DOHH2 (cell line): ENCODE data around the gene OSTF1.

Experiments
- H3F3A ChIP-seq: fragments of 200-600 bp; sonication (generic), shearing (Covaris generic); 2 replicates; pipeline ENCODE4 v1.6.0; 2016; ENCODE audit warnings: antibody characterized with exemption, mild to moderate bottlenecking; ENCODE audit not compliant: control insufficient read depth, insufficient read depth
- H3K27ac ChIP-seq: fragments of 200-600 bp; sonication (generic); 2 replicates; pipeline ENCODE4 v1.5.1; 2014; ENCODE audit warnings: low read depth, mild to moderate bottlenecking, low read length, moderate library complexity
- H3K27me3 ChIP-seq: fragments of 200-600 bp; sonication (generic); 2 replicates; pipeline ENCODE4 v1.6.1; 2014; ENCODE audit warnings: mild to moderate bottlenecking, low read length, mixed read lengths; ENCODE audit not compliant: control insufficient read depth
- H3K36me3 ChIP-seq: fragments of 200-600 bp; sonication (generic); 2 replicates; pipeline ENCODE4 v1.6.1; 2014; ENCODE audit warnings: mild to moderate bottlenecking, low read length, moderate library complexity, mixed read lengths; ENCODE audit not compliant: control insufficient read depth
- H3K4me1 ChIP-seq: fragments of 200-600 bp; sonication (generic); 2 replicates; pipeline ENCODE4 v1.6.1; 2014; ENCODE audit warnings: mild to moderate bottlenecking, low read length, mixed read lengths; ENCODE audit not compliant: control insufficient read depth
- H3K4me2 ChIP-seq: fragments of 200-600 bp; sonication (generic); 2 replicates; pipeline ENCODE4 v1.6.0; 2014; ENCODE audit warnings: mild to moderate bottlenecking, low read length, moderate library complexity
- H3K4me3 ChIP-seq: fragments of 200-600 bp; sonication (generic); 2 replicates; pipeline ENCODE4 v1.5.1; 2014; ENCODE audit warnings: mild to moderate bottlenecking, low read length, mixed read lengths
- H3K79me2 ChIP-seq: fragments of 200-600 bp; sonication (generic); 2 replicates; pipeline ENCODE4 v1.6.1; 2014; ENCODE audit warnings: mild to moderate bottlenecking, low read length, mixed read lengths; ENCODE audit not compliant: control insufficient read depth
- H3K9me2 ChIP-seq: fragments of 200-600 bp; sonication (generic); replicated peaks from 2 replicates; pipeline ENCODE4 v1.6.1; 2014; ENCODE audit warnings: mild to moderate bottlenecking, low read length, mixed read lengths; ENCODE audit not compliant: control insufficient read depth
- H3K9me3 ChIP-seq: fragments of 200-600 bp; sonication (generic); 2 replicates; pipeline ENCODE4 v1.6.1; 2014; ENCODE audit warnings: antibody characterized with exemption, low read length, mixed read lengths; ENCODE audit not compliant: control insufficient read depth, insufficient read depth
- H4K20me1 ChIP-seq: fragments of 200-600 bp; sonication (generic); 2 replicates; pipeline ENCODE4 v1.6.0; 2014; ENCODE audit warnings: low read depth, mild to moderate bottlenecking, antibody characterized with exemption, low read length, moderate library complexity; ENCODE audit not compliant: control insufficient read depth, insufficient read depth
- CTCF ChIP-seq: fragments of 200-600 bp; sonication (generic); IDR thresholded peaks from one replicate; pipeline ENCODE4 v1.5.1; 2014; ENCODE audit warnings: antibody characterized with exemption, mild to moderate bottlenecking, low read depth, low read length; ENCODE audit not compliant: poor library complexity, severe bottlenecking
- EZH2phosphoT487 ChIP-seq: fragments of 200-600 bp; sonication (generic); IDR thresholded peaks from 2 replicates; pipeline ENCODE4 v1.6.1; 2017; ENCODE audit warnings: borderline replicate concordance, mild to moderate bottlenecking, antibody characterized with exemption, low read length, moderate library complexity, mixed read lengths

Gene OSTF1

GRCh38 chr9:75132244-75132643 is 43.9 kb downstream of the OSTF1 start:
- H3K4me1 ChIP-seq = no peaks in the 10 kb centered on the region
- no peaks in the 10 kb centered on the region for H3K79me2 ChIP-seq

GRCh38 chr9:75133396-75133795 is 45.1 kb downstream of the OSTF1 start:
- Histone ChIP-seq H3K4me3 (no peak overlapping the region), H3K36me3 (peaks cover 28% of the 10 kb centered on the region)

More at GRCh38 chr9:75132244-75132643, 43.9 kb downstream of the OSTF1 start:
- Histone ChIP-seq H3K4me3 (no peak overlapping the region), H3K4me2 (no peak overlapping the region), H3K27me3 (no peaks in the 10 kb centered on the region), H3K36me3 (peaks cover 20% of the 10 kb centered on the region), H3K9me2 (no peaks in the 10 kb centered on the region), H3F3A (no peaks in the 10 kb centered on the region), H3K9me3 (no peaks in the 10 kb centered on the region), H4K20me1 (no peaks in the 10 kb centered on the region), H3K27ac (no peak overlapping the region)
- TF ChIP-seq CTCF (no peak), EZH2phosphoT487 (no peak)

GRCh38 chr9:75134495-75134894 is 46.2 kb downstream of the OSTF1 start:
- no peak overlapping the region for H3K4me3 ChIP-seq
- H3K4me1 ChIP-seq = no peaks in the 10 kb centered on the region
- no peaks in the 10 kb centered on the region for H4K20me1 ChIP-seq
- H3K4me2 ChIP-seq = no peak overlapping the region
- H3K79me2 ChIP-seq = no peaks in the 10 kb centered on the region
- H3K9me3 ChIP-seq = no peaks in the 10 kb centered on the region
- no peaks in the 10 kb centered on the region for H3K9me2 ChIP-seq
- TF ChIP-seq CTCF (no peak), EZH2phosphoT487 (no peak)
- no peaks in the 10 kb centered on the region for H3F3A ChIP-seq
- H3K27me3 ChIP-seq = no peaks in the 10 kb centered on the region
- H3K27ac ChIP-seq = no peak overlapping the region
- H3K36me3 ChIP-seq = peaks cover 28% of the 10 kb centered on the region

More at GRCh38 chr9:75133396-75133795, 45.1 kb downstream of the OSTF1 start:
- H3K27me3 ChIP-seq = no peaks in the 10 kb centered on the region
- H4K20me1 ChIP-seq = no peaks in the 10 kb centered on the region
- H3K79me2 ChIP-seq = no peaks in the 10 kb centered on the region
- H3K9me2 ChIP-seq = no peaks in the 10 kb centered on the region
- H3K27ac ChIP-seq = no peak overlapping the region
- H3F3A ChIP-seq = no peaks in the 10 kb centered on the region
- H3K4me1 ChIP-seq = no peaks in the 10 kb centered on the region
- H3K9me3 ChIP-seq = no peaks in the 10 kb centered on the region
- H3K4me2 ChIP-seq = no peak overlapping the region
- no peak for TF ChIP-seq EZH2phosphoT487
- no peak for TF ChIP-seq CTCF
